CD4-positive, alpha-beta T cell treated with Interleukin-17A for 4 hours (primary cell): ENCODE data around the gene KTN1.

Experiments
- DNase-seq: peaks from one replicate; pipeline ENCODE4 v3.0.0-alpha.2; 2020; ENCODE audit warnings: mixed read lengths

Gene KTN1

GRCh38 chr14:55578511-55578910, 1.5 kb upstream of the KTN1 start:
- DNase-seq: no peak

GRCh38 chr14:55580470-55581341, 699 bp downstream of the KTN1 start:
- DNase-seq: peak; percentile 68

- no peak for DNase-seq
Measured at GRCh38 chr14:55581342-55581771, 1.4 kb downstream of the KTN1 start.

GRCh38 chr14:55582746-55583145, 2.7 kb downstream of the KTN1 start:
- no peak for DNase-seq

- DNase-seq: no peak
Measured at GRCh38 chr14:55583942-55584468, 4.0 kb downstream of the KTN1 start.

GRCh38 chr14:55585854-55586253, 5.8 kb downstream of the KTN1 start:
- no peak for DNase-seq

GRCh38 chr14:55586411-55586810, 6.4 kb downstream of the KTN1 start:
- no peak for DNase-seq

- no peak for DNase-seq
Measured at GRCh38 chr14:55587847-55588246, 7.8 kb downstream of the KTN1 start.

GRCh38 chr14:55588259-55588699, 8.3 kb downstream of the KTN1 start:
- no peak for DNase-seq

- DNase-seq: no peak
Measured at GRCh38 chr14:55589171-55589570, 9.2 kb downstream of the KTN1 start.

- DNase-seq: no peak
Measured at GRCh38 chr14:55592436-55592835, 12.4 kb downstream of the KTN1 start.

- no peak for DNase-seq
Measured at GRCh38 chr14:55593698-55594097, 13.7 kb downstream of the KTN1 start.

- DNase-seq: no peak
Measured at GRCh38 chr14:55599250-55599879, 19.4 kb downstream of the KTN1 start.

GRCh38 chr14:55600784-55601561, 21.0 kb downstream of the KTN1 start:
- no peak for DNase-seq

GRCh38 chr14:55603401-55603953, 23.5 kb downstream of the KTN1 start:
- no peak for DNase-seq

GRCh38 chr14:55604488-55604887, 24.5 kb downstream of the KTN1 start:
- DNase-seq: no peak

- no peak for DNase-seq
Measured at GRCh38 chr14:55604900-55605418, 25.0 kb downstream of the KTN1 start.

GRCh38 chr14:55605793-55606192, 25.8 kb downstream of the KTN1 start:
- no peak for DNase-seq

- DNase-seq: no peak
Measured at GRCh38 chr14:55607386-55607785, 27.4 kb downstream of the KTN1 start.

- no peak for DNase-seq
Measured at GRCh38 chr14:55609681-55610080, 29.7 kb downstream of the KTN1 start.

- DNase-seq: no peak
Measured at GRCh38 chr14:55610713-55611370, 30.8 kb downstream of the KTN1 start.

- no peak for DNase-seq
Measured at GRCh38 chr14:55611859-55612258, 31.9 kb downstream of the KTN1 start.
